ENCODE data around the gene CNIH3.
"Not testable (repeated sequence)": the region's sequence is repeated elsewhere in the genome, so short reads cannot be mapped to it uniquely, and the experiment has no call there.

The CNIH3 gene

GRCh38 chr1:224681816-224682215, 65.7 kb downstream of the CNIH3 start:
- no peak for ATAC-seq
- no peak for DNase-seq
- H3K27me3 Mint-ChIP-seq, result no peaks in the 10 kb centered on the region
- no peaks in the 10 kb centered on the region for H3K4me1 Mint-ChIP-seq
- H3K4me3 Mint-ChIP-seq, result no peak overlapping the region
- H3K27ac Mint-ChIP-seq, result no peak overlapping the region
- H3K9me3 Mint-ChIP-seq, result no peaks in the 10 kb centered on the region

DNA sequence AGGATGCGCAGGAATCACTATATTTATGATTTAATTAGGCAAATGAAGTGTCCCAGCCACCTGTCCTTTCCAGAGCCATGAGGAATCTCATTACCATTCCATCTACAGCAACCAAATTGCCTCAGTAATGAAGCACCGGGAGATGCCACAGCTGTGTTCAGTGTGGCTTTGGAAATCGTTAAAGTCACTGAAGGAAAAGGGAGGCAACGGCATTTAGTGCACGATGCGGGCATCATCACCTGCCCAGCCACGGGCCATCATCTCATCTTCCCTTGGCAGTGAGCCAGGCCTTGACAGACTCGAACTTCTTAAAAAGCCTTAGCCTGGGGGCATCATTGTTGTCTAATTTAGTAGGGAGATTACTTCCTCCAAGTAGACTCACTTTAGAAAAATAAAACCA, 67.8 kb downstream of the CNIH3 start:
- no peak for DNase-seq
- Mint-ChIP-seq H3K4me1 (no peaks in the 10 kb centered on the region), H3K9me3 (no peaks in the 10 kb centered on the region), H3K27me3 (no peaks in the 10 kb centered on the region), H3K27ac (peak overlapping the region in 1 of 2 donors; percentile 19), H3K4me3 (no peak overlapping the region)
- ATAC-seq, result no peak

GRCh38 chr1:224684979-224685425, 68.9 kb downstream of the CNIH3 start:
- no peak for ATAC-seq
- no peak overlapping the region for H3K27ac Mint-ChIP-seq

DNA sequence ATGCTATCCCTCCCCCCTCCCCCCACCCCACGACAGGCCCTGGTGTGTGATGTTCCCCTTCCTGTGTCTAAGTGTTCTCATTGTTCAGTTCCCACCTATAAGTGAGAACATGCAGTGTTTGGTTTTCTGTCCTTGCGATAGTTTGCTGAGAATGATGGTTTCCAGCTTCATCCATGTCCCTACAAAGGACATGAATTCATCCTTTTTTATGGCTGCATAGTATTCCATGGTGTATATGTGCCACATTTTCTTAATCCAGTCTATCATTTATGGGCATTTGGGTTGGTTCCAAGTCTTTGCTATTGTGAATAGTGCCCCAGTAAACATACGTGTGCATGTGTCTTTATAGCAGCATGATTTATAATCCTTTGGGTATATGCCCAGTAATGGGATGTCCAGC, 70.0 kb downstream of the CNIH3 start:
- not testable (repeated sequence) for H3K27me3 Mint-ChIP-seq, DNase-seq, H3K9me3 Mint-ChIP-seq, ATAC-seq, H3K4me3 Mint-ChIP-seq, H3K27ac Mint-ChIP-seq, H3K4me1 Mint-ChIP-seq

More at GRCh38 chr1:224684979-224685425, 68.9 kb downstream of the CNIH3 start:
- no peaks in the 10 kb centered on the region for H3K27me3 Mint-ChIP-seq
- no peaks in the 10 kb centered on the region for H3K4me1 Mint-ChIP-seq
- no peaks in the 10 kb centered on the region for H3K9me3 Mint-ChIP-seq
- DNase-seq, result no peak
- no peak overlapping the region for H3K4me3 Mint-ChIP-seq

DNA sequence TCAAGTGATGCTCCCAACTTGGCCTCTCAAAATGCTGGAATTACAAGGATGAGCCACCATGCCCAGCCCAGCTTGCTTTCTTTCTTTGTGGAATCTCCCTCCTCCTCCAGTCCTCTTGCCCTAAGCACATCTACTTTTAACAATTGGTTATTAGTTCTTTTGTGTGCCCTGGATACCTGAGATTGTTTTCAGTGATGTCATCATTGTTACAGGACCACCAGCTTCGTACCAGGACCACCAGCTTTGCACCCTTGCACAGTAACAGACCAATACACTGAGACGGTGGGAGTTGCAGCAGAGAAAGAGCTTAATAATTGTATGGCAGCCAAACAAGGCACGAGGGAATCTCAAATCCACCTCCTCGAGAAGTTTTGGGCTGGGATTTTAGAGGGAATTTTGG, 71.3 kb downstream of the CNIH3 start:
- no peak for ATAC-seq
- no peaks in the 10 kb centered on the region for H3K9me3 Mint-ChIP-seq
- H3K27me3 Mint-ChIP-seq, result no peaks in the 10 kb centered on the region
- DNase-seq, result no peak
- H3K4me1 Mint-ChIP-seq, result no peaks in the 10 kb centered on the region
- no peak overlapping the region for H3K27ac Mint-ChIP-seq
- H3K4me3 Mint-ChIP-seq, result no peak overlapping the region

DNA sequence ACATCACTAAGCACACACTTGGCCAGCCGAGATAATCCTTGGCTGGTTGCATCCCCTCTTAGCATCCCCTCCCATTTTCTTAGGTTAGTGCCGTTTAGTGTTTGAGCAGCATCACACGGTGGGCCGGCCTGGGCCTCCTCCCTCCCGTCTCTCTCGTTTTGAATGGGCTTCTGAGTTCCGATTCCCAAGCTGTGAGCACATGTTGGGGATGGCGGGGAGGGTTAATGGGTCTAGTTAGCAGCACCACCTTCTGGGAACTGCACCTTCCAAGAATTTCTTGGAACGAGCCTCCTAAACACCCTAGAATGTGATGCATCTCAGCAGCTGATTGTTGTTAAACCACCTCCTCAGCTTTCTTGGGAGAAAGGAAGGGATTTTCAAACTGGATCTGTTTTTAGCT, 73.3 kb downstream of the CNIH3 start:
- ATAC-seq (no peak), DNase-seq (no peak)
- H3K4me3 Mint-ChIP-seq, result no peak overlapping the region
- no peaks in the 10 kb centered on the region for H3K9me3 Mint-ChIP-seq
- H3K4me1 Mint-ChIP-seq, result no peaks in the 10 kb centered on the region
- no peak overlapping the region for H3K27ac Mint-ChIP-seq
- H3K27me3 Mint-ChIP-seq, result no peaks in the 10 kb centered on the region

DNA sequence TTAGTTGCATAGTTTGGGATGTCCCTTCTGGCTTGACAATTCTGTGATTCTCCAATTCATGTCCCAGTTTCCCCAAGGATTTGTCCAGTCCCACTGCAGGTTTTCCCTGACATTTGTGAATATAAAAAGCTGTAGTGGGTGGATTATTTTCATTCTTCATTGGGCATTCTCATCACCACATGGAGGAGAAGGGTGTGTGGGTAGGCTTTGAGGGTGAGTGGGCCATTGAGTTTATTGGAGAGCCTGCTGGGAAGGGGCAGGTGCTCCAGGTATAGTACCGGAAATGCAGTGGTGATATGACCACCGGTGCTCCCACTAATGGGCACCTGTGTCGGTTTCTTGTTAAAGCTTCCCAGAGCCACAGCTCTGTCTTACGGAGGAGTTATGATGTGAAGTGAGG, 74.5 kb downstream of the CNIH3 start:
- ATAC-seq, result no peak
- H3K4me3 Mint-ChIP-seq, result no peak overlapping the region
- no peaks in the 10 kb centered on the region for H3K9me3 Mint-ChIP-seq
- H3K4me1 Mint-ChIP-seq, result no peaks in the 10 kb centered on the region
- no peak overlapping the region for H3K27ac Mint-ChIP-seq
- DNase-seq, result no peak
- H3K27me3 Mint-ChIP-seq, result peaks cover 2% of the 10 kb centered on the region

- Mint-ChIP-seq H3K4me3 (no peak overlapping the region), H3K9me3 (no peaks in the 10 kb centered on the region), H3K27ac (peak overlapping the region in 1 of 2 donors; percentile 87), H3K4me1 (no peaks in the 10 kb centered on the region), H3K27me3 (peaks cover 7% of the 10 kb centered on the region)
- no peak for ATAC-seq
- DNase-seq, result no peak
These were observed 75.2 kb downstream of the CNIH3 start for GRCh38 chr1:224691148-224691925.

DNA sequence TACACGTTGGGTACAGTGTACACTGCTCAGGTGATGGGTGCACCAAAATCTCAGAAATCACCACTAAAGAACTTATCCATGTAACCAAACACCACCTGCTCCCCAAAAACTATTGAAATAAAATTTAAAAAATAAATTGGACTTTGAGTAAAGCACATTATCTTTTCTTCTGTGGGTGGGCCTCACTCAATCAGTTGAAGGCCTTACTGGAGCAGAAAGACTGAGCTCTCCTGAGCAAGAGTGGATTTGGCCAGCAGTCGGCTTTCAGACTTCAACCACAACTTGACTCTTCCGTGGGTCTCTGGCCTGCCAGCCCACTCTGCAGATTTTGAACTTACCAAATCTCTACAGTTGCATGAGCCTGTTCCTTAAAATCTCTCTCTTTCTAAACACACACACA, 78.9 kb downstream of the CNIH3 start:
- Mint-ChIP-seq H3K4me3 (no peak overlapping the region), H3K27me3 (peaks cover 7% of the 10 kb centered on the region), H3K4me1 (no peaks in the 10 kb centered on the region), H3K27ac (no peak overlapping the region), H3K9me3 (no peaks in the 10 kb centered on the region)
- ATAC-seq, result no peak
- DNase-seq, result no peak

DNA sequence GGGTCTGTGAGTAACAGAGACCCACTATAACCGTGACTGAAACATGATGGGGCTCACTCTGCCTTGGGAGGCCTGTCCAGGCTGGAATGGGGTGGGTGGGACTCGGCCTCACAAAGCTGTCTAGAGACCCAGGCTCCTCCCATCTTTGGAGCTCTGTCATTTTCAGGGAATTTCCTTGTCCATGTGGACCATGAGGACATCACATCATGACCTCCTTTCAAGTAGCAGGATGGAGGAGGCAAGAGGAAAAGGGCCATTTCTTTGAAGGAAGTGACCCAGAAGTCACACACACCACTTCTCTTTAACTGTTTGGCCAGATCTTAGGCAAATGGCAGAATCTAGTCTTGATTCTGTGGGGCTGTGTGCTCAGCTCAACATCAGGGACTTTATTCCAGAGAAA, 79.9 kb downstream of the CNIH3 start:
- no peak for ATAC-seq
- peaks cover 7% of the 10 kb centered on the region for H3K27me3 Mint-ChIP-seq
- H3K9me3 Mint-ChIP-seq, result no peaks in the 10 kb centered on the region
- no peaks in the 10 kb centered on the region for H3K4me1 Mint-ChIP-seq
- no peak overlapping the region for H3K4me3 Mint-ChIP-seq
- H3K27ac Mint-ChIP-seq, result no peak overlapping the region
- DNase-seq, result no peak

- Mint-ChIP-seq H3K4me1 (no peaks in the 10 kb centered on the region), H3K9me3 (no peaks in the 10 kb centered on the region), H3K4me3 (no peak overlapping the region), H3K27ac (no peak overlapping the region), H3K27me3 (peaks cover 7% of the 10 kb centered on the region)
- ATAC-seq (no peak), DNase-seq (no peak)
These were observed 81.0 kb downstream of the CNIH3 start for GRCh38 chr1:224696891-224697765.

DNA sequence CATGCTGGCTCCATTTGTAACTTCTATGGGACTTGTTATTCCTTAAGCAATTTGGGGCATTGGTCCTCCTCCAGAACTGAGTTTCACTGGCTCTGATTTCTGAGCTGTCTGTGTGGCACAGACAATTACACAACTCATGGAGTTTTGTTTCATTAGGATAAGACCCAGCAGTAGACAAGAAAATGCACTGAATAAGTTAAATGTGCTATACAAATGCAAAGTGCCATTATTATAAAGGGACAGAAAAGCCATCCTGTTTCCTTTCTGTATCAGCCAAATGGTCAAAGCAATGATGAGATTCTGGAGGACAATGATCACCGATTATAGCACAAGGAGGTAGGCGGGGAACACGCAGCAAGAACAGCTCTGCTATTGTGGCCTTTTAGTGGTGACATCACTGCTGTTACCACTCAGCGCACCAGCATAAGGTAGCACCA, 81.9 kb downstream of the CNIH3 start:
- H3K4me3 Mint-ChIP-seq, result no peak overlapping the region
- H3K4me1 Mint-ChIP-seq, result no peaks in the 10 kb centered on the region
- peaks cover 7% of the 10 kb centered on the region for H3K27me3 Mint-ChIP-seq
- H3K27ac Mint-ChIP-seq, result no peak overlapping the region
- no peaks in the 10 kb centered on the region for H3K9me3 Mint-ChIP-seq
- no peak for DNase-seq
- ATAC-seq, result no peak

GRCh38 chr1:224700918-224701531, 84.9 kb downstream of the CNIH3 start:
- peak; percentile 12 to 15 for DNase-seq
- Mint-ChIP-seq H3K27me3 (peaks cover 1% of the 10 kb centered on the region), H3K9me3 (no peaks in the 10 kb centered on the region)

GRCh38 chr1:224703702-224704101, 87.6 kb downstream of the CNIH3 start:
- no peak overlapping the region for H3K4me3 Mint-ChIP-seq
- ATAC-seq (no peak), DNase-seq (no peak)
- H3K9me3 Mint-ChIP-seq, result no peaks in the 10 kb centered on the region
- H3K27ac Mint-ChIP-seq, result no peak overlapping the region
- peaks cover 9% of the 10 kb centered on the region for H3K4me1 Mint-ChIP-seq
- no peaks in the 10 kb centered on the region for H3K27me3 Mint-ChIP-seq

More at GRCh38 chr1:224700918-224701531, 84.9 kb downstream of the CNIH3 start:
- Mint-ChIP-seq H3K4me1 (no peaks in the 10 kb centered on the region), H3K27ac (no peak overlapping the region), H3K4me3 (no peak overlapping the region)
- peak; percentile 57 for ATAC-seq

GRCh38 chr1:224704107-224704735, 88.1 kb downstream of the CNIH3 start:
- ATAC-seq (peak; percentile 10), DNase-seq (no peak)
- H3K4me3 Mint-ChIP-seq, result no peak overlapping the region
- no peak overlapping the region for H3K27ac Mint-ChIP-seq
- H3K4me1 Mint-ChIP-seq, result peaks cover 9% of the 10 kb centered on the region
- no peaks in the 10 kb centered on the region for H3K9me3 Mint-ChIP-seq
- no peaks in the 10 kb centered on the region for H3K27me3 Mint-ChIP-seq

All from stimulated activated naive CD8-positive, alpha-beta T cell treated with anti-CD3 and anti-CD28 coated beads, Interleukin-15, amount 100 ng/mL, for 72 hours (primary cell).